Rectal smooth muscle tissue (tissue), 1 donor: ENCODE data around the gene IL19.

Experiments used
- H3K27ac ChIP-seq: one replicate; pipeline ENCODE4 v1.7.0; 2013; ENCODE audit warnings: low read depth, low read length, inconsistent platforms
- H3K27me3 ChIP-seq: one replicate; pipeline ENCODE4 v1.7.0; 2013; ENCODE audit warnings: low read length; ENCODE audit not compliant: control insufficient read depth, insufficient read depth
- H3K36me3 ChIP-seq: one replicate; pipeline ENCODE4 v1.7.0; 2013; ENCODE audit warnings: low read length; ENCODE audit not compliant: control insufficient read depth, insufficient read depth
- H3K4me1 ChIP-seq: one replicate; pipeline ENCODE4 v1.7.0; 2013; ENCODE audit warnings: low read length; ENCODE audit not compliant: control insufficient read depth, insufficient read depth
- H3K4me3 ChIP-seq: one replicate; pipeline ENCODE4 v1.7.0; 2013; ENCODE audit warnings: low read length
- H3K9ac ChIP-seq: one replicate; pipeline ENCODE4 v1.7.0; 2013; ENCODE audit warnings: low read length

The IL19 gene

GRCh38 chr1:206886831-206887230, 116.3 kb downstream of the IL19 start:
- Histone ChIP-seq H3K4me1 (no peaks in the 10 kb centered on the region), H3K27me3 (no peaks in the 10 kb centered on the region), H3K27ac (no peak overlapping the region), H3K4me3 (no peak overlapping the region), H3K36me3 (no peaks in the 10 kb centered on the region), H3K9ac (no peak overlapping the region)

DNA sequence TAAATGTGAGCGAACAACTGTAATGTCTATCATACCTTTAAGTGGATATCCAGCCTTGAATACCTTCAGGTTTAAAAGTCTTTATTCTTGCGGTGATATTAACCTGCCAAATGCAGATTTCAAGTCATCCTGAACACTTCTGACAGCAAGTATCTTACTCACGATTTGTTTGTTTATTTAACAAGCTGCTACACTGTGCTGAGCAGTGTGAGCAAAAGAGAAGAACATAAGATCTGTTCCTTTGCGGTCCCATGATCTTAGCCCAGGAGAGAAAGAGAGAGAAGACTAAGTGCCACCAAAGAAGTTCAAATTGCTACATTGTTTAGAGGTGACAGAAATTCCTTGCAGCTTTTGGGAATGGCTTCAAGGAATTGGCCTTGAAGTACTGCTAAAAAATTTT, 117.1 kb downstream of the IL19 start:
- Histone ChIP-seq H3K27ac (no peak overlapping the region), H3K4me1 (no peaks in the 10 kb centered on the region), H3K36me3 (no peaks in the 10 kb centered on the region), H3K9ac (no peak overlapping the region), H3K4me3 (no peak overlapping the region), H3K27me3 (no peaks in the 10 kb centered on the region)

- no peaks in the 10 kb centered on the region for H3K27me3 ChIP-seq
- no peak overlapping the region for H3K27ac ChIP-seq
- H3K4me1 ChIP-seq = no peaks in the 10 kb centered on the region
- H3K9ac ChIP-seq = no peak overlapping the region
- no peak overlapping the region for H3K4me3 ChIP-seq
- no peaks in the 10 kb centered on the region for H3K36me3 ChIP-seq
These were observed 119.8 kb downstream of the IL19 start for GRCh38 chr1:206890125-206891060.

DNA sequence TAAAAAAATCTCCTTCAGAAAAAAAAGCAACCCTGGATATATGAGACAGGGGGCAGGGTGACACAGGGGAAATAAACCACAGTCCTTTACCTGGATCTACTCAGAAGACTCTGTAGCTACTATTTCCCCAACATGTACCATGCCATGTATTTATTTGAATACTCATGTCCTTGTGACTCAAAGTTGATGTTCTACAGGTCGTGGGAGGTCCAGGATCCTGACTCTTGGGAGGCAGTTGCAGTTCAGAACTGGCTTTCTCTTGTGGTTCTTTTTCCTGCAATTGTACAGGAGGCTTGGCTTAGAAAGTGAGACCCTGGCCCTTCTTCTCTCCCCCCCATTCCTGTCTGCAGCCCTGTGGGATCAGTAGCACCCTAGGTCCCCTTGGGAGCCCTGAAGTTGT, 120.8 kb downstream of the IL19 start:
- H3K27ac ChIP-seq = no peak overlapping the region

More for the DNA sequence above, 120.8 kb downstream of the IL19 start:
- Histone ChIP-seq H3K36me3 (no peaks in the 10 kb centered on the region), H3K9ac (no peak overlapping the region), H3K27me3 (no peaks in the 10 kb centered on the region), H3K4me1 (no peaks in the 10 kb centered on the region), H3K4me3 (no peak overlapping the region)
